SH-SY5Y (cell line): ENCODE data around the gene AVPI1.

Experiments used
- GATA2 ChIP-seq: IDR thresholded peaks from 2 replicates; pipeline ENCODE4 v1.6.1; 2011; ENCODE audit warnings: mild to moderate bottlenecking, low read depth, low read length
- GATA3 ChIP-seq: IDR thresholded peaks from 2 replicates; pipeline ENCODE4 v1.6.1; 2011; ENCODE audit warnings: low read depth, mild to moderate bottlenecking, low read length, moderate library complexity

GRCh38 chr10:97723001-97723400 lies 36.0 kb upstream of the AVPI1 start:
- TF ChIP-seq GATA2 (no peak), GATA3 (no peak)
